Measurements from ENCODE around the gene HYAL2. TPM values are rescaled to one million over a fixed set of nuclear protein-coding genes. Genes with fewer than 3 reads are reported as not detected.

The HYAL2 gene
- total RNA-seq, 4 donors from 2014 or later, result 37.4 to 114 (median 97.2) TPM

GRCh38 chr3:50292159-50293078 is 30.1 kb downstream of the HYAL2 start, which contains the start of gene IFRD2:
Gene IFRD2, minus strand, starts transcription at chr3:50292429. Its CDS starts 155 bp downstream, at chr3:50292274.
- TF ChIP-seq CTCF (IDR thresholded peaks at IDR 0.05) (no peak), POLR2A (IDR thresholded peaks at IDR 0.05; ENCODE audit: low read depth) (peak; percentile 79), EP300 (IDR thresholded peaks at IDR 0.05) (no peak), POLR2AphosphoS5 (IDR thresholded peaks at IDR 0.05) (peak; percentile 90 to 97)
- 0% methylated on average over 40 of the region's 67 CpGs for WGBS
- peak; percentile 99 for DNase-seq (ENCODE audit: extremely low spot score)
- Histone ChIP-seq H3K4me1 (peaks cover 26 to 38% (median 28%) of the 10 kb centered on the region in 4 donors), H3K9me3 (no peaks in the 10 kb centered on the region), H3K27ac (replicated peaks in 1 of 4) (peak within 1 kb of the TSS; percentile 87 to 95 (median 92)), H3K4me3 (peak within 1 kb of the TSS; percentile 82 to 99 (median 94)), H3K36me3 (peaks cover 30 to 40% (median 32%) of the 10 kb centered on the region in 4 donors), H3K27me3 (no peaks in the 10 kb centered on the region)
- intact Hi-C loops (cut with DNase I), result no loop called here

GRCh38 chr3:50290161-50290641 is 32.3 kb downstream of the HYAL2 start:
- H3K4me1 ChIP-seq, result peaks cover 26 to 36% (median 33%) of the 10 kb centered on the region in 4 donors
- intact Hi-C loops (cut with DNase I), result no loop called here
- no peak for TF ChIP-seq EP300 (IDR thresholded peaks at IDR 0.05)
- no peak for TF ChIP-seq POLR2AphosphoS5 (IDR thresholded peaks at IDR 0.05)
- TF ChIP-seq POLR2A (IDR thresholded peaks at IDR 0.05; ENCODE audit: low read depth), result no peak
- TF ChIP-seq CTCF (IDR thresholded peaks at IDR 0.05), result no peak
- DNase-seq (ENCODE audit: extremely low spot score), result no peak
- H3K4me3 ChIP-seq, result no peak overlapping the region
- no peak overlapping the region for H3K27ac ChIP-seq (replicated peaks in 1 of 4)
- no peaks in the 10 kb centered on the region for H3K27me3 ChIP-seq
- H3K36me3 ChIP-seq, result peaks cover 30 to 48% (median 43%) of the 10 kb centered on the region in 4 donors
- 92% methylated on average over 14 of the region's 16 CpGs for WGBS
- H3K9me3 ChIP-seq, result no peaks in the 10 kb centered on the region

GRCh38 chr3:50289130-50289529 is 33.4 kb downstream of the HYAL2 start:
- intact Hi-C loops (cut with DNase I), result no loop called here
- Histone ChIP-seq H3K27me3 (no peaks in the 10 kb centered on the region), H3K9me3 (no peaks in the 10 kb centered on the region), H3K27ac (replicated peaks in 1 of 4) (no peak overlapping the region), H3K4me3 (no peak overlapping the region), H3K4me1 (peaks cover 26 to 36% (median 33%) of the 10 kb centered on the region in 4 donors), H3K36me3 (peaks cover 30 to 48% (median 43%) of the 10 kb centered on the region in 4 donors)
- TF ChIP-seq EP300 (IDR thresholded peaks at IDR 0.05), result no peak
- no peak for TF ChIP-seq POLR2A (IDR thresholded peaks at IDR 0.05; ENCODE audit: low read depth)
- no peak for TF ChIP-seq CTCF (IDR thresholded peaks at IDR 0.05)
- no peak for TF ChIP-seq POLR2AphosphoS5 (IDR thresholded peaks at IDR 0.05)
- 92% methylated on average over 6 of the region's 6 CpGs for WGBS
- no peak for DNase-seq (ENCODE audit: extremely low spot score)

GRCh38 chr3:50288387-50289007 is 34.0 kb downstream of the HYAL2 start:
- no peak for DNase-seq (ENCODE audit: extremely low spot score)
- no peak overlapping the region for H3K4me3 ChIP-seq
- WGBS, result 94% methylated on average over 21 of the region's 23 CpGs
- H3K4me1 ChIP-seq, result peaks cover 26 to 36% (median 32%) of the 10 kb centered on the region in 4 donors
- H3K9me3 ChIP-seq, result no peaks in the 10 kb centered on the region
- peaks cover 30 to 48% (median 43%) of the 10 kb centered on the region in 4 donors for H3K36me3 ChIP-seq
- no peak overlapping the region for H3K27ac ChIP-seq (replicated peaks in 1 of 4)
- no peak for TF ChIP-seq POLR2AphosphoS5 (IDR thresholded peaks at IDR 0.05)
- no peak for TF ChIP-seq POLR2A (IDR thresholded peaks at IDR 0.05; ENCODE audit: low read depth)
- no peak for TF ChIP-seq CTCF (IDR thresholded peaks at IDR 0.05)
- no peak for TF ChIP-seq EP300 (IDR thresholded peaks at IDR 0.05)
- intact Hi-C loops (cut with DNase I), result no loop called here
- no peaks in the 10 kb centered on the region for H3K27me3 ChIP-seq
